Tibial artery (tissue), 4 donors: ENCODE measurements around the gene TNFRSF19.

Source experiments
- DNase-seq, 2 donors: peaks; one replicate each; pipeline ENCODE4 v3.0.0-alpha.2; 2019
- H3K27ac ChIP-seq, 2 donors: fragments of 200-600 bp; sonication (generic) in 1 of 2; 1 replicate in 1 of 2; 2 replicates in 1 of 2; pipeline ENCODE4 v1.5.1; 2018 to 2019; ENCODE audit warnings: mild to moderate bottlenecking in 1 of 2
- H3K27me3 ChIP-seq, 2 donors: fragments of 200-600 bp; sonication (generic) in 1 of 2; one replicate each; pipeline versions ENCODE4 v1.5.1 to v1.6.0; 2016 to 2019
- H3K36me3 ChIP-seq, 3 donors: fragments of 200-600 bp; sonication (generic) in 2 of 3; one replicate each; pipeline ENCODE4 v1.5.1; 2016 to 2019; ENCODE audit warnings: mild to moderate bottlenecking in 2 of 3
- H3K4me1 ChIP-seq, 4 donors: fragments of 200-600 bp; sonication (generic) in 2 of 4; 1 replicate in 3 of 4; 2 replicates in 1 of 4; pipeline ENCODE4 v1.5.1; 2016 to 2019
- H3K4me3 ChIP-seq, 2 donors: fragments of 200-600 bp; sonication (generic) in 1 of 2; 1 replicate in 1 of 2; 2 replicates in 1 of 2; pipeline ENCODE4 v1.5.1; 2018 to 2019; ENCODE audit warnings: mild to moderate bottlenecking in 2 of 2
- H3K9me3 ChIP-seq, 3 donors: fragments of 200-600 bp; sonication (generic) in 1 of 3; one replicate each; pipeline ENCODE4 v1.5.1; 2016 to 2019
- CTCF ChIP-seq, 2 experiments: fragments of 200-600 bp in 1 of 2; fragments of 450-650 bp in 1 of 2; IDR thresholded peaks; one replicate each; pipeline ENCODE4 v1.5.1; 2017 to 2019; ENCODE audit warnings: antibody characterized with exemption in 2 of 2, mild to moderate bottlenecking in 1 of 2, moderate library complexity in 1 of 2
- intact Hi-C: fragments of 100-400 bp; cut with DNase I; formaldehyde crosslinking; loops from one replicate; pipeline ENCODE4 v1.15.0; 2023; ENCODE audit warnings: low total_unique reads

TNFRSF19 gene

GRCh38 chr13:23560571-23561089 lies 9.6 kb upstream of the TNFRSF19 start:
- Histone ChIP-seq H3K27ac (no peak overlapping the region), H3K4me1 (peaks cover 0 to 7% (median 6%) of the 10 kb centered on the region in 4 donors), H3K4me3 (no peak overlapping the region), H3K36me3 (no peaks in the 10 kb centered on the region), H3K27me3 (peaks cover 0 to under 1% of the 10 kb centered on the region in 2 donors), H3K9me3 (no peaks in the 10 kb centered on the region)
- intact Hi-C loops: loop anchor here (5.0 kb wide), 1 partner anchor 83 kb away; no protein-coding TSS in a partner anchor
- TF ChIP-seq CTCF (IDR thresholded peaks at IDR 0.05): no peak
- no peak for DNase-seq

- H3K36me3 ChIP-seq: no peaks in the 10 kb centered on the region
- H3K27ac ChIP-seq: no peak overlapping the region
- no peak for DNase-seq
- H3K4me1 ChIP-seq: peaks cover 0 to 7% (median 6%) of the 10 kb centered on the region in 4 donors
- intact Hi-C loops: loop anchor here (5.0 kb wide), 1 partner anchor 84 kb away; no protein-coding TSS in a partner anchor
- no peaks in the 10 kb centered on the region for H3K9me3 ChIP-seq
- TF ChIP-seq CTCF (IDR thresholded peaks at IDR 0.05): no peak
- H3K4me3 ChIP-seq: no peak overlapping the region
- H3K27me3 ChIP-seq: no peaks in the 10 kb centered on the region
Observed at GRCh38 chr13:23561261-23561660, 9.0 kb upstream of the TNFRSF19 start.

GRCh38 chr13:23563085-23563845 lies 6.9 kb upstream of the TNFRSF19 start:
- Histone ChIP-seq H3K4me3 (no peak overlapping the region), H3K4me1 (peaks cover 0 to 7% (median 6%) of the 10 kb centered on the region in 4 donors), H3K27me3 (peaks cover 0 to 2% of the 10 kb centered on the region in 2 donors), H3K27ac (no peak overlapping the region), H3K9me3 (no peaks in the 10 kb centered on the region), H3K36me3 (no peaks in the 10 kb centered on the region)
- intact Hi-C loops: loop anchor here (5.0 kb wide), 1 partner anchor 86 kb away; no protein-coding TSS in a partner anchor
- DNase-seq: no peak
- no peak for TF ChIP-seq CTCF (IDR thresholded peaks at IDR 0.05)

GRCh38 chr13:23567906-23568460 lies 2.2 kb upstream of the TNFRSF19 start:
- H3K27me3 ChIP-seq: peaks cover 0 to 23% of the 10 kb centered on the region in 2 donors
- no peaks in the 10 kb centered on the region for H3K36me3 ChIP-seq
- intact Hi-C loops: no loop called here
- no peaks in the 10 kb centered on the region for H3K9me3 ChIP-seq
- no peak for TF ChIP-seq CTCF (IDR thresholded peaks at IDR 0.05)
- peaks cover 0 to 9% (median 0%) of the 10 kb centered on the region in 4 donors for H3K4me1 ChIP-seq
- DNase-seq: no peak
- no peak overlapping the region for H3K4me3 ChIP-seq
- H3K27ac ChIP-seq: no peak overlapping the region

GRCh38 chr13:23570921-23571315 lies 706 bp downstream of the TNFRSF19 start:
- no peak for TF ChIP-seq CTCF (IDR thresholded peaks at IDR 0.05)
- intact Hi-C loops: no loop called here
- H3K27ac ChIP-seq: no peak overlapping the region

More at GRCh38 chr13:23570921-23571315, 706 bp downstream of the TNFRSF19 start:
- H3K4me3 ChIP-seq: no peak overlapping the region
- H3K9me3 ChIP-seq: no peaks in the 10 kb centered on the region
- DNase-seq: no peak
- peaks cover 0 to 29% of the 10 kb centered on the region in 2 donors for H3K27me3 ChIP-seq
- no peaks in the 10 kb centered on the region for H3K36me3 ChIP-seq
- peaks cover 0 to 9% (median 0%) of the 10 kb centered on the region in 4 donors for H3K4me1 ChIP-seq
